Peyer's patch (tissue), 4 donors: ENCODE data around the gene EMILIN2. TPM values are rescaled to one million over a fixed set of nuclear protein-coding genes. Genes with fewer than 3 reads are reported as not detected.

Experiments
- DNase-seq, 3 donors: peaks; one replicate each; pipeline ENCODE4 v3.0.0-alpha.2; 2017 to 2019
- H3K27ac ChIP-seq, 4 donors: fragments of 200-600 bp; sonication (generic); one replicate each; pipeline ENCODE4 v1.5.1; 2016 to 2019
- H3K27me3 ChIP-seq, 2 donors: fragments of 200-600 bp; sonication (generic); one replicate each; pipeline ENCODE4 v1.5.1; 2019
- H3K36me3 ChIP-seq, 3 donors: fragments of 200-600 bp; sonication (generic); one replicate each; pipeline ENCODE4 v1.5.1; 2016 to 2019
- H3K4me1 ChIP-seq, 4 donors: fragments of 200-600 bp; sonication (generic); one replicate each; pipeline ENCODE4 v1.5.1; 2016 to 2019
- H3K4me3 ChIP-seq, 4 donors: fragments of 200-600 bp; sonication (generic); 1 replicate in 3 of 4; 2 replicates in 1 of 4; pipeline ENCODE4 v1.5.1; 2016 to 2019; ENCODE audit warnings: mild to moderate bottlenecking in 1 of 4
- H3K9me3 ChIP-seq, 4 donors: fragments of 200-600 bp; sonication (generic); one replicate each; pipeline ENCODE4 v1.5.1; 2016 to 2019; ENCODE audit warnings: mild to moderate bottlenecking in 1 of 4
- CTCF ChIP-seq, 6 experiments: fragments of 450-650 bp in 4 of 6; fragments of 200-600 bp in 2 of 6; sonication (generic) in 1 of 6; IDR thresholded peaks; one replicate each; pipeline ENCODE4 v1.5.1; 2017 to 2019; ENCODE audit warnings: antibody characterized with exemption in 6 of 6, mild to moderate bottlenecking in 3 of 6, moderate library complexity in 1 of 6
- POLR2A ChIP-seq, 2 donors: fragments of 450-650 bp; IDR thresholded peaks; one replicate each; pipeline ENCODE4 v1.5.1; 2017; ENCODE audit warnings: antibody characterized with exemption in 2 of 2, mild to moderate bottlenecking in 2 of 2, moderate library complexity in 2 of 2
- total RNA-seq, 4 donors: library from RNA; depleted of rRNA; stranded (reverse); fragments of >200 nt; gene quantifications; one replicate each; pipeline ENCODE4 v1.1.0, GENCODE V29; 2016

Gene EMILIN2
- total RNA-seq, 4 donors from 2014 or later, result 6.8 to 54.5 (median 12.8) TPM

GRCh38 chr18:2960983-2961696, 114.3 kb downstream of the EMILIN2 start:
- H3K27me3 ChIP-seq, result no peaks in the 10 kb centered on the region
- DNase-seq, result no peak
- H3K4me3 ChIP-seq, result no peak overlapping the region
- TF ChIP-seq CTCF (IDR thresholded peaks at IDR 0.05) (no peak), POLR2A (IDR thresholded peaks at IDR 0.05) (no peak)
- peak overlapping the region; percentile 71 to 82 (median 79) for H3K27ac ChIP-seq
- H3K36me3 ChIP-seq, result peaks cover 0 to 16% (median 0%) of the 10 kb centered on the region in 3 donors
- no peaks in the 10 kb centered on the region for H3K9me3 ChIP-seq
- peaks cover 0 to 32% (median 20%) of the 10 kb centered on the region in 4 donors for H3K4me1 ChIP-seq

- TF ChIP-seq CTCF (IDR thresholded peaks at IDR 0.05) (no peak), POLR2A (IDR thresholded peaks at IDR 0.05) (no peak)
Measured at GRCh38 chr18:2961821-2962220, 115.0 kb downstream of the EMILIN2 start.

GRCh38 chr18:2963048-2963447, 116.2 kb downstream of the EMILIN2 start:
- Histone ChIP-seq H3K4me3 (no peak overlapping the region), H3K9me3 (no peaks in the 10 kb centered on the region), H3K27ac (peak overlapping the region; percentile 18 to 82 (median 68)), H3K27me3 (no peaks in the 10 kb centered on the region), H3K4me1 (peaks cover 0 to 44% (median 27%) of the 10 kb centered on the region in 4 donors), H3K36me3 (peaks cover 0 to 6% (median 0%) of the 10 kb centered on the region in 3 donors)
- no peak for TF ChIP-seq CTCF (IDR thresholded peaks at IDR 0.05)
- no peak for TF ChIP-seq POLR2A (IDR thresholded peaks at IDR 0.05)
- DNase-seq, result peak in 1 of 3 donors; percentile 71

More at GRCh38 chr18:2961821-2962220, 115.0 kb downstream of the EMILIN2 start:
- Histone ChIP-seq H3K36me3 (peaks cover 0 to 12% (median 0%) of the 10 kb centered on the region in 3 donors), H3K27ac (peak overlapping the region; percentile 71 to 82 (median 79)), H3K9me3 (no peaks in the 10 kb centered on the region), H3K4me3 (no peak overlapping the region), H3K4me1 (peaks cover 0 to 34% (median 24%) of the 10 kb centered on the region in 4 donors), H3K27me3 (no peaks in the 10 kb centered on the region)
- peak in 1 of 3 donors; percentile 51 for DNase-seq

GRCh38 chr18:2964361-2965010, 117.7 kb downstream of the EMILIN2 start:
- no peak for DNase-seq
- Histone ChIP-seq H3K27ac (peak overlapping the region in 1 of 4 donors; percentile 40), H3K4me3 (no peak overlapping the region), H3K27me3 (no peaks in the 10 kb centered on the region), H3K4me1 (peaks cover 0 to 57% (median 22%) of the 10 kb centered on the region in 4 donors), H3K9me3 (no peaks in the 10 kb centered on the region), H3K36me3 (peaks cover 0 to 3% (median 0%) of the 10 kb centered on the region in 3 donors)
- TF ChIP-seq POLR2A (IDR thresholded peaks at IDR 0.05) (no peak), CTCF (IDR thresholded peaks at IDR 0.05) (no peak)

Other genes starting within 250 kb of the EMILIN2 start
- 100 to 1,000 TPM in 3 of 4 donors, 10 to 100 TPM in 1; 57.2 to 204 (median 105) TPM for gene SMCHD1, start 191.3 kb upstream of the EMILIN2 start, total RNA-seq
- gene LPIN2, start 166.1 kb downstream of the EMILIN2 start, total RNA-seq, result 100 to 1,000 TPM in 3 of 4 donors, 10 to 100 TPM in 1; 29.7 to 178 (median 133) TPM